OCI-LY3 (cell line): ENCODE measurements around the gene MMP20.

Experiments
- H2AFZ ChIP-seq: fragments of 200-600, 300-600 bp; shearing (Covaris generic); 2 replicates; pipeline ENCODE4 v1.6.0; 2014; ENCODE audit warnings: antibody characterized with exemption, low read depth, low read length
- H3K27ac ChIP-seq: fragments of 200-600, 300-600 bp; sonication (generic); 2 replicates; pipeline ENCODE4 v1.5.1; 2014; ENCODE audit warnings: mild to moderate bottlenecking, low read length, moderate library complexity, mixed read lengths
- H3K27me3 ChIP-seq: fragments of 200-600, 300-600 bp; sonication (generic); 2 replicates; pipeline ENCODE4 v1.6.1; 2014; ENCODE audit warnings: low read depth, low read length, mixed read lengths
- H3K36me3 ChIP-seq: fragments of 200-600, 300-600 bp; sonication (generic); replicated peaks from 2 replicates; pipeline ENCODE3; 2014; ENCODE audit warnings: low read depth, low read length, mixed read lengths
- H3K4me1 ChIP-seq: fragments of 300-600, 200-600 bp; sonication (generic); 2 replicates; pipeline ENCODE4 v1.6.1; 2014; ENCODE audit warnings: low read length, mixed read lengths
- H3K4me2 ChIP-seq: fragments of 200-600, 300-600 bp; sonication (generic); 2 replicates; pipeline ENCODE4 v1.6.1; 2014; ENCODE audit warnings: low read length, mixed read lengths
- H3K4me3 ChIP-seq: fragments of 300-600, 200-600 bp; sonication (generic); 2 replicates; pipeline ENCODE4 v1.5.1; 2014; ENCODE audit warnings: antibody characterized with exemption, mild to moderate bottlenecking, low read length, moderate library complexity
- H3K79me2 ChIP-seq: fragments of 300-600, 200-600 bp; shearing (Covaris generic); 2 replicates; pipeline ENCODE4 v1.6.1; 2014; ENCODE audit warnings: mild to moderate bottlenecking, low read length, mixed read lengths
- H3K9ac ChIP-seq: fragments of 300-600, 200-600 bp; shearing (Covaris generic); 2 replicates; pipeline ENCODE4 v1.6.0; 2014; ENCODE audit warnings: mild to moderate bottlenecking, low read length, moderate library complexity
- H3K9me3 ChIP-seq: fragments of 200-600, 300-600 bp; shearing (Covaris generic); 2 replicates; pipeline ENCODE4 v1.6.1; 2014; ENCODE audit warnings: low read length, mixed read lengths; ENCODE audit not compliant: insufficient read depth
- H4K20me1 ChIP-seq: fragments of 200-600, 300-600 bp; sonication (generic); 2 replicates; pipeline ENCODE4 v1.6.1; 2016; ENCODE audit warnings: low read length, mixed read lengths; ENCODE audit not compliant: insufficient read depth
- CTCF ChIP-seq: fragments of 200-600, 300-600 bp; sonication (generic); IDR thresholded peaks from 2 replicates; pipeline ENCODE4 v1.5.1; 2014; ENCODE audit warnings: antibody characterized with exemption, low read length, low read depth
- EZH2phosphoT487 ChIP-seq: fragments of 200-600 bp; shearing (Covaris generic); IDR thresholded peaks from 2 replicates; pipeline ENCODE4 v1.6.1; 2018; ENCODE audit warnings: antibody characterized with exemption, mixed run types, low read depth

The MMP20 gene

GRCh38 chr11:102623998-102624397 lies 1.1 kb downstream of the MMP20 start:
- H3K36me3 ChIP-seq = no peaks in the 10 kb centered on the region
- H3K9me3 ChIP-seq = no peaks in the 10 kb centered on the region
- H3K9ac ChIP-seq = no peak overlapping the region
- no peaks in the 10 kb centered on the region for H3K27me3 ChIP-seq
- no peaks in the 10 kb centered on the region for H3K79me2 ChIP-seq
- no peak overlapping the region for H3K4me2 ChIP-seq
- no peak overlapping the region for H3K4me3 ChIP-seq
- no peak overlapping the region for H3K27ac ChIP-seq
- H4K20me1 ChIP-seq = no peaks in the 10 kb centered on the region
- no peak for TF ChIP-seq EZH2phosphoT487
- no peak for TF ChIP-seq CTCF
- H2AFZ ChIP-seq = no peak overlapping the region
- peaks cover 7% of the 10 kb centered on the region for H3K4me1 ChIP-seq

DNA sequence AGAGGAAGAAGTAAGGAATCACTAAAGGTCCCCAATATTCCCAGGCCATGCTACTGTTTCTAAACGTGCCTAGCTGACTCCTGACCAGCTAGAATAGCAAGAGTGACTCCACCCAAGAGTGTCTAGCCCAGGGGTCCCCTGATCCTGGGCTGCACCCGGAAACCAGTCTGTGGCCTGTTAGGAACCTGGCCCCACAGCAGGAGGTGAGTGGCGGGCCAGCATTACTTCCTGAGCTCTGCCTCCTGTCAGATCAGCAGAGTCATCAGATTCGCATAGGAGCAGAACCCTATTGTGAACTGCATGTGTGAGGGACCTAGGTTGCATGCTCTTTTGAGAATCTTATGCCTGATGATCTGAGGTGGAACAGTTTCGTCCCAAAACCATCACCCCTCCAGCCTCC lies 2.0 kb downstream of the MMP20 start:
- Histone ChIP-seq H3K27me3 (no peaks in the 10 kb centered on the region), H3K9me3 (no peaks in the 10 kb centered on the region), H4K20me1 (no peaks in the 10 kb centered on the region), H3K4me3 (no peak overlapping the region), H3K36me3 (no peaks in the 10 kb centered on the region), H3K9ac (no peak overlapping the region), H3K4me2 (no peak overlapping the region), H3K4me1 (peaks cover 7% of the 10 kb centered on the region), H3K79me2 (no peaks in the 10 kb centered on the region), H3K27ac (no peak overlapping the region), H2AFZ (no peak overlapping the region)
- no peak for TF ChIP-seq CTCF
- TF ChIP-seq EZH2phosphoT487 = no peak

GRCh38 chr11:102622258-102622657 lies 2.9 kb downstream of the MMP20 start:
- Histone ChIP-seq H3K4me3 (no peak overlapping the region), H3K36me3 (no peaks in the 10 kb centered on the region), H3K4me1 (peaks cover 7% of the 10 kb centered on the region), H3K27ac (no peak overlapping the region), H3K9ac (no peak overlapping the region), H3K79me2 (no peaks in the 10 kb centered on the region), H3K9me3 (no peaks in the 10 kb centered on the region), H2AFZ (no peak overlapping the region), H3K27me3 (no peaks in the 10 kb centered on the region), H4K20me1 (no peaks in the 10 kb centered on the region), H3K4me2 (no peak overlapping the region)
- TF ChIP-seq EZH2phosphoT487 (no peak), CTCF (no peak)

DNA sequence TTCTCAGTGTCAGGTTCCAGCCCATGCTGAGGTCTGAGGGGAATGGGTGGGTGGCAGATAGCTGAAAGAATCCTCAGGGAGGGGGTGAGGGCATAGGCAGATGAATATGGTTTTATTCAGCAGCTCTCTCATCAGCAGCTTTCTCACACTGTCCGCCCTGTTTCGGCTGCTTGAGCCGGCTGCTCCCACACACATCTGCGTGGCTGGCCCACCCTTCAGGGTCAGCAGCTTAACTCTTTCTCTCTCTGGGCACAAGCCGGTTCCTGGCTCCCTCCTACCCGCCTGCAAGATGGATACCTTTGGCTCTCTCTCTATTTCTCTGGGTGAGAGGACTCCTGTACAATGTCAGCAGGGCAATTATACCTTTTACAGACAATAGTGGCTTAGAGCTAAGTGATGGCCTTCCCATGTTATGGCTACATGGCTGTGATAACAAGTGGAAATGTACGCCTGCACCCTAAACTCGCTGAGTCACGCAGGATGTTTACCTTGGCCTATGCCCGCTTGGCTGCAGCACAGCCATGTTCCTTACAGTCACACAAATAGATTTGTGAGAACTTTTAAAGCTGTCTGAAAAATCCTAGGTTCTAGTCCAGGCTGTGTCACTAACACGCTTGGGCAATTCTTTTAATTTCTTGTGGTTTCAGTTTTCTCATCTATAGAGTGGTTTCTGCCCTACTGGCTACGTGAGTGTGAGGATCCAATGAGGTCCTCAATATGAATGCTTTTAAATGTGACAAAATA lies 4.1 kb downstream of the MMP20 start:
- no peaks in the 10 kb centered on the region for H3K27me3 ChIP-seq
- H3K4me2 ChIP-seq = no peak overlapping the region
- no peak overlapping the region for H3K4me3 ChIP-seq
- H3K36me3 ChIP-seq = no peaks in the 10 kb centered on the region
- no peak overlapping the region for H3K9ac ChIP-seq
- no peak overlapping the region for H2AFZ ChIP-seq
- TF ChIP-seq CTCF (no peak), EZH2phosphoT487 (no peak)
- no peak overlapping the region for H3K27ac ChIP-seq
- H3K9me3 ChIP-seq = no peaks in the 10 kb centered on the region
- no peaks in the 10 kb centered on the region for H4K20me1 ChIP-seq
- no peaks in the 10 kb centered on the region for H3K79me2 ChIP-seq
- peaks cover 7% of the 10 kb centered on the region for H3K4me1 ChIP-seq
